Neutrophil (primary cell): Measurements from ENCODE around the gene KPNA3.

ENCODE experiments used
- H3K27ac ChIP-seq: fragments of 200-600 bp; sonication (generic); 2 replicates; pipeline ENCODE4 v1.5.1; 2016; ENCODE audit warnings: mild to moderate bottlenecking, moderate library complexity
- H3K27me3 ChIP-seq: fragments of 200-600 bp; sonication (generic); 2 replicates; pipeline ENCODE4 v1.6.0; 2016; ENCODE audit warnings: mild to moderate bottlenecking
- H3K36me3 ChIP-seq: fragments of 200-600 bp; sonication (generic); 2 replicates; pipeline ENCODE4 v1.5.1; 2017
- H3K4me1 ChIP-seq, 2 experiments: fragments of 200-600 bp in 1 of 2; sonication (generic) in 1 of 2; 1 replicate in 1 of 2; 2 replicates in 1 of 2; pipeline versions ENCODE4 v1.5.1 to v1.6.1; 2013 to 2016; ENCODE audit warnings: low read depth in 1 of 2, low read length in 1 of 2, mild to moderate bottlenecking in 1 of 2, moderate library complexity in 1 of 2; ENCODE audit not compliant: control insufficient read depth in 1 of 2, insufficient read depth in 1 of 2
- H3K4me3 ChIP-seq, 2 experiments: fragments of 200-600 bp in 1 of 2; sonication (generic) in 1 of 2; 1 replicate in 1 of 2; 2 replicates in 1 of 2; pipeline ENCODE4 v1.5.1; 2013 to 2016; ENCODE audit warnings: low read depth in 1 of 2, low read length in 1 of 2, mild to moderate bottlenecking in 1 of 2, moderate library complexity in 1 of 2
- H3K9me3 ChIP-seq: fragments of 200-600 bp; sonication (generic); 2 replicates; pipeline ENCODE4 v1.5.1; 2016
- TF ChIP-seq, protein P1 (sequence below): fragments of 200-600 bp; sonication (generic); IDR thresholded peaks from 2 replicates; pipeline ENCODE4 v1.5.1; 2016; ENCODE audit warnings: antibody characterized with exemption

KPNA3 gene

DNA sequence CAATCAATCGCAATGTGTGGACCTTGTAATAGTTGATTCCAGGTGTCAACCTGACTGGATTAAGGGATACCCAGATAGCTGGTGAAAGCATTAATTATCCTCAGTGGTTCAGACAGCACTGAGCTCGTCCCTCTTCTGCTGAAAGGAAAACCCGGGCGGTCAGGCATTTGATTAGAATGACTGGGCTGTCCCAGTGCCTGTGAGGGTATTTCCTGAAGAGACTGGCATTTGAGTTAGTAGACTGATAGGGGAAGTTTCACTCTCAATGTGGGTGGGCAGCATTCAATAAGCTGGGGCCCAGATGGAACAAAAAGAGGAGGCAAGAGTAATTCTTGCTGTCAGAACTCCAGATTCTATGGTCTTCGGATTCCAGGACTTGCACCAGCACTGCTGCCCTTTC, 31.9 kb downstream of the KPNA3 start:
- Histone ChIP-seq H3K9me3 (no peaks in the 10 kb centered on the region), H3K4me3 (no peak overlapping the region), H3K36me3 (no peaks in the 10 kb centered on the region), H3K4me1 (no peaks in the 10 kb centered on the region), H3K27me3 (no peaks in the 10 kb centered on the region), H3K27ac (no peak overlapping the region)
- TF ChIP-seq, protein P1, sequence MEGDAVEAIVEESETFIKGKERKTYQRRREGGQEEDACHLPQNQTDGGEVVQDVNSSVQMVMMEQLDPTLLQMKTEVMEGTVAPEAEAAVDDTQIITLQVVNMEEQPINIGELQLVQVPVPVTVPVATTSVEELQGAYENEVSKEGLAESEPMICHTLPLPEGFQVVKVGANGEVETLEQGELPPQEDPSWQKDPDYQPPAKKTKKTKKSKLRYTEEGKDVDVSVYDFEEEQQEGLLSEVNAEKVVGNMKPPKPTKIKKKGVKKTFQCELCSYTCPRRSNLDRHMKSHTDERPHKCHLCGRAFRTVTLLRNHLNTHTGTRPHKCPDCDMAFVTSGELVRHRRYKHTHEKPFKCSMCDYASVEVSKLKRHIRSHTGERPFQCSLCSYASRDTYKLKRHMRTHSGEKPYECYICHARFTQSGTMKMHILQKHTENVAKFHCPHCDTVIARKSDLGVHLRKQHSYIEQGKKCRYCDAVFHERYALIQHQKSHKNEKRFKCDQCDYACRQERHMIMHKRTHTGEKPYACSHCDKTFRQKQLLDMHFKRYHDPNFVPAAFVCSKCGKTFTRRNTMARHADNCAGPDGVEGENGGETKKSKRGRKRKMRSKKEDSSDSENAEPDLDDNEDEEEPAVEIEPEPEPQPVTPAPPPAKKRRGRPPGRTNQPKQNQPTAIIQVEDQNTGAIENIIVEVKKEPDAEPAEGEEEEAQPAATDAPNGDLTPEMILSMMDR: no peak

DNA sequence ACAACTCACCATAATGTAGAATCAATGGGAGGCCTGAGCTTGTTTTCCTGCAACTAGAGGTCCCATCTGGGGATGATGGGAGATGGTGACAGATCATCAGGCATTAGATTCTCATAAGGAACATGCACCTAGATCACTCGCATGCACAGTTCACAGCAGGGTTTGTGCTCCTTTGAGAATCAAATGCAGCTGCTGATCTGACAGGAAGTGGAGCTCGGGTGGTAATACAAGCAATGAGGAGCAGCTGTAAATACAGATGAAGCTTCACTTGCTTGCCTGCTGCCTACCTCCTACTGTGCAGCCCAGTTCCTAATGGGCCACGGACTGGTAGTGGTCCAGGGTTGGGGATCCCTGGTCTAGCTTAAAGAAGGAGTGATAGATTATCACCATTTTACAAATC, 33.0 kb downstream of the KPNA3 start:
- no peak overlapping the region for H3K4me3 ChIP-seq
- no peaks in the 10 kb centered on the region for H3K4me1 ChIP-seq
- no peak overlapping the region for H3K27ac ChIP-seq
- TF ChIP-seq, protein P1: no peak
- H3K27me3 ChIP-seq: no peaks in the 10 kb centered on the region
- no peaks in the 10 kb centered on the region for H3K9me3 ChIP-seq
- no peaks in the 10 kb centered on the region for H3K36me3 ChIP-seq

DNA sequence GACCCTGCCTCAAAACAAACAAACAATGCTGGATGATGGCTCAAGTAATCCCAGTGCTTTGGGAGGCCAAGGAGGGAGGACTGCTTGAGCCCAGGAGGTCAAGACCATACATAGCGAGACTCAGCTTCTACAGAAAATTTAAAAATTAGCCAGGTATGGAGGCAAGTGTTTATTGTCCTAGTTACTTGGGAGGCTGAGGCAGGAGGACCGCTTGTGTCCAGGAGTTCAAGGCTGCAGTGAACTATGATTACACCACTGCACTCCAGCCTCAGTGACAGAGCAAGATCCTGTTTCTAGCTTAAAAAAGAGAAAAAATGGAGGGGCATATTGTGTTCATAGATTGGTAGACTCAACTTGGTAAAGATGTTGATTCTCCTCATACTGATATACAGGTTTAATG, 36.2 kb downstream of the KPNA3 start:
- TF ChIP-seq, protein P1: no peak
- H3K9me3 ChIP-seq: no peaks in the 10 kb centered on the region

DNA sequence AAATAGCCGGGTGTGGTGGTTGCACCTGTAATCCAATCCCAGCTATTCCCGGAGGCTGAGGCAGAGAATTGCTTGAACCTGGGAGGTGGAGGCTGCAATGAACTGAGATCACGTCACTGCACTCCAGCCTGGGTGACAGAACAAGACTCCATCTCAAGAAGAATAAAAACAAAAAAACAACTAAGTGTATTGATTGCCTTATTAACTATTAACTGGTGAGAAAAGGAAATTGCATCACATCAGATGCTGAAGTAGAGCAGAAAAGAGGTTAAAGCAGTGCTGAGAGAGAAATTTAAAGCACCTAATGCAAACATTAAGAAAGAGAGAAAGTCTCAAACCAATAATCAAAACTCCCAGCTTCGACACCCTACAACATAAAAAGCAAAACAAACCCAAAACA, 38.3 kb downstream of the KPNA3 start:
- no peak overlapping the region for H3K4me3 ChIP-seq
- H3K36me3 ChIP-seq: no peaks in the 10 kb centered on the region
- H3K27ac ChIP-seq: no peak overlapping the region
- H3K9me3 ChIP-seq: no peaks in the 10 kb centered on the region
- H3K4me1 ChIP-seq: no peaks in the 10 kb centered on the region
- TF ChIP-seq, protein P1: no peak
- H3K27me3 ChIP-seq: no peaks in the 10 kb centered on the region

More for the DNA sequence above, 36.2 kb downstream of the KPNA3 start:
- Histone ChIP-seq H3K4me1 (no peaks in the 10 kb centered on the region), H3K27ac (no peak overlapping the region), H3K36me3 (no peaks in the 10 kb centered on the region), H3K4me3 (no peak overlapping the region), H3K27me3 (no peaks in the 10 kb centered on the region)

DNA sequence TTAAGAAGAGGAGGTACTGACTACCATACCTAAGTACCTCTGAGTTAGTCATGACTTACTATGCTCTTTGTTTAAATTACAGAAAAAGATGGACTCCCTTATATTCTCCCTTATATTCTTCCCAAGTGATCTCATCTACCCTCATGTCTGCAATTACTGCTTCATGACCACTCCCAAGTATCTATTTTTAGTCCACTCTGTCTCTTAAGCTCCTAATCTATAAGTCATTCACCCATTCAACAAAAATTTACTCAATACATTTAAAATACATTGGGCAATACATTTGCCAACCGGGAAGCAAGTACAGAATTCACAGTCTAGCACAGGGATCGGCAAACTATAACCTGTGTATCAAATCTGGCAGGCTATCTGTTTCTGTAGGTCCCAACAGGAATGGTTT, 42.6 kb downstream of the KPNA3 start:
- Histone ChIP-seq H3K27me3 (no peaks in the 10 kb centered on the region), H3K4me1 (no peaks in the 10 kb centered on the region), H3K36me3 (peaks cover 13% of the 10 kb centered on the region), H3K9me3 (no peaks in the 10 kb centered on the region), H3K4me3 (no peak overlapping the region), H3K27ac (no peak overlapping the region)
- TF ChIP-seq, protein P1: no peak

DNA sequence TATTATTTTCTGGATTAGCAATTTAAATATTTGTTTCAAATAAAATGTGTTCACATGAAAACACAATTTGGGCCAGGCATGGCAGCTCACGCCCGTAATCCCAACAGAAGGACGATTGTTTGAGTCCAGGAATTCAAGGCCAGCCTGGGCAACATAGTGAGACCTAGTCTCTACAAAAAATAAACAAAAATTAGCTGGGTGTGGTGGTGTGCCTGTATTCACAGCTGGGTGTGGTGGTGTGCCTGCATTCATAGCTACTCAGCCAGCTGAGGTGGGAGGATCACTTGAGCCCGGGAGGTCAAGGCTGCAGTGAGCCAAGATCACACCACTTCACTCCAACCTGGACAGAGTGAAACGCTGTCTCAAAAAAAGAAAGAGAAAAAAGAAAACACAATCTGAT, 46.4 kb downstream of the KPNA3 start:
- H3K4me3 ChIP-seq: no peak overlapping the region
- H3K9me3 ChIP-seq: no peaks in the 10 kb centered on the region
- TF ChIP-seq, protein P1: no peak
- H3K27me3 ChIP-seq: no peaks in the 10 kb centered on the region
- peaks cover 14% of the 10 kb centered on the region for H3K36me3 ChIP-seq
- H3K27ac ChIP-seq: no peak overlapping the region
- H3K4me1 ChIP-seq: no peaks in the 10 kb centered on the region
